Inflammatory macrophage (primary cell): Measurements from ENCODE around the gene PAX9.

Experiments used
- DNase-seq, 2 donors: peaks; one replicate each; pipeline ENCODE4 v3.0.0-alpha.2; 2020 to 2022
- total RNA-seq, 18 experiments: gene quantifications; one replicate each; lab custom pipeline; 2026; ENCODE audit warnings: mixed read lengths in 6 of 18, inconsistent platforms in 2 of 18; lab: John Stamatoyannopoulos, UW

Gene PAX9
- total RNA-seq, result 0 to 0.09 (median 0) reads per million in 18 experiments

DNA sequence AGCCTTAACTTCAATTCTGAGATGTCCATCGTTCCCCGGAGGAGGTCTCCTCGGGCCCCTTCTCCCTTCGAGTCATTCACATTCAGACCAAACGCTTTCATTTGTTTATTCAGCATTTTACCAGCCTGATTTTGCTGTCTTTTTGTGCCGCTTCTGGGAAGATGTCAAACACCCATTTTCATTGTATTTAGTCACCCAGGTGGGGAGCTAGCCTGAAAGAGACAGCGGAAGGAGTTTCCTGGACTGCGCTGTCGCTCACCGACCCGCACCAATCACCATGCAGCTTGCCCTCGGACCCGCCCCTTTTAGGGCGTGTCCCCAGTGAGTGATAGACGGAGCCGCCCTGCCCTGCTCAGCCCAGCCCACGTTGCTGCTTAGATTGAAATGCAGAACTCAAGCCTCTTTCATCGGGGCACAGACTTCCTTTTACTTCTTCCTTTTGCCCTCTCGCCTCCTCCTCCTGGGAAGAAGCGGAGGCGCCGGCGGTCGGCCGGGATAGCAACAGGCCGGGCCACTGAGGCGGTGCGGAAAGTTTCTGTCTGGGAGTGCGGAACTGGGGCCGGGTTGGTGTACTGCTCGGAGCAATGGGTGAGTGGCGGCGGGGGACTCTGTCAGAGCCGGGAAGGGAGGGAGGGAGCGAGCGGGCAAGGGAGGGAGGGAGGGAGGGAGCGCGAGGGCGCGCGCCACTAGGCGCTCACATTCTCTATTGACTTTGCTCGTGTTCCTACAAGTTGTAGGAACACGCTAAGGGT, at the start of gene PAX9:
TSS of gene PAX9 (plus strand) at position 355 of the 752 bp plus-strand sequence. CDS start at position 585, 230 bp downstream.
- DNase-seq, result peak; percentile 53 to 57

DNA sequence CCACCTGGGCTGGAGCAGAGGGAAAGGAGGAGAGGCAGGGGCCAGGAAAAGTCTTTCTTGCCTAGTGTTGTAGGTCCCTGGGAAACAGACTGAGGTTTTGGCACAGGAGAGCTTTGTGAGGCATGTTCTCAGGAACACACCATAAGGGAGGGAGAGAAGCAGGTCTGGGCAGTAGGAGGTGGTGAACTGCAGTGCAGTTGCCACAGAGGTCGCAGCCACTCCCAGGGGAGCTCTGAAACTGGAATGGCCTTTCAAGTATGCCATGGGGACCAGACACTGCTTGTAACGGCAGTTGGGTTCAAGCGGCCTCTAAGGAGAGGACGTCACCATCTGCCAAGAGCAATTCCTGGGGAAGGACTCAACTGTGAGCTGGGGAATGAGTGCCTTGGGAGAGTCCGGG, 43.8 kb upstream of the PAX9 start:
- DNase-seq, result no peak

DNA sequence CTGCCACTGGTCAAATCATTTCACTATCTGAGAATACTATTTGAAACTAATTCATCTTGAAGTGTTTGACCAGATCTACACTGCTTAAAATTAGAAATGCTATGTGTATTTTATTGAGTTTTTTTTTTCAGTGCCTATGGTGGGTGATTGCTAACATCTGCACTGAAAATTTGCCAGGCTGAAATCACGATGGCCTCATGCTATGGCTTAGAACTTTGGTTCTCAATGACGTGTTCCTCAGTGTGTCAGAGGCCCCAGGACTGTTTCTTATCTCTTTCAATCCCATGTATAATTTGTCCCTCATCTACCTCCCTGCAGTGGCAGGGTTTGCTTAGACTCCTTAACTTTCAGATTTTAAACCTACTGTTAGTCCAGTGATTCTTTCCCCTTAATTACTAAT, 43.0 kb upstream of the PAX9 start:
- no peak for DNase-seq

DNA sequence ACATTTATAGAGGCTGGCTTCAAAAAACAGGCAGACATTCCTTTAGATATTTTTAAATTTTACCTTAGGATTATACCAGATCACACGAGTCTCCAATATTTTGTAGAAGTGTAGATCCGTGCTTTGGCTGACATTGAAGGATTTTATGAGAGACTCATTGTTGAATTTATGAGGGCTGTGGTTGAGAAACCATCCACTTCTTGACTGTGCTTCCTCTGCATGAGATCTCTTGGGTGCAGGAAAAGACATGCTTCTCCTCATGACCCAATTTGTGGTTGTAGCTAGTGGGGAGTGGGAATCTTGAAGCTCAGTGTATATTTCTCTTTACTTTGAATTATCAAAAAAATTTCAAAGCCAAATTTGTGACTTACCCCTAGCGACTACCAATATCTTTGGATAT, 42.5 kb upstream of the PAX9 start:
- DNase-seq, result no peak

DNA sequence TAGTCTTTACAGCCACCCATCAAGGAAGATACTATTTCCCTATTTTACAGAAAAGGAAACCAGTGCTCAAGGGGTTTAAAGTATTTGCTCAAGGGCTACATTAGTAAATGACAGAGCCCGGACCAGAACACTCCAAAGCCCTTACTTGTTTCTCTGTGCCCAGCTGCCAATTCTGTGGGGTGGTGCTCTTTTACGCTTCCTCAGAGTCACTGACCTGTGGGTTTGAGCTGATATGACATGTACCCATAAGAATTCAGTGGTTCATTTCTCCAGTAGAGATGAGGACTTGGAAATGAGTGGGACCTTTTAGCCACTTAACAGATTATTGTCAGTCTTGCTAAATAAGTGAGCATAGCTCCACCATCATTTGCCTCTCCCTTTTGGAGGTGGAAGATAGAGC, 41.8 kb upstream of the PAX9 start:
- no peak for DNase-seq

DNA sequence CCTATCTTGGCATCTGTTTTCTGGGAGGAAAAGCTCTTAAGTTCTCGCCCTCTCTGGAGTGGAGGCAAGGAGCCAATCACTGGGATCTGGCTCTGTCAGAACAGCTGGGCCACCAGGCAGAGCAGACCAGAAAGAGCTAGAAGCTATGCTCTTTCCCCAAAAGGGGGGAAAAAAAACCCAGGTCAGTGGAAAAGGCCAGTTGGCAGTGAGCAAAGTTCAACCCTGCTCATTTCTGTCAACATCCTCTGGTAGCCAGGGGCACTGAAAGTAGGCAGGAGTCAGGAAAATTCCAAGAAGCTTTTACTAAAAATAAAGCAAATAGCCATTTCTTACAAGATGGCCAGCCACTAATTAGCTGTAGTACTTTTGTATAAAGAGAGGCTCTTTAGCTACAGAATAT, 36.6 kb upstream of the PAX9 start:
- no peak for DNase-seq

DNA sequence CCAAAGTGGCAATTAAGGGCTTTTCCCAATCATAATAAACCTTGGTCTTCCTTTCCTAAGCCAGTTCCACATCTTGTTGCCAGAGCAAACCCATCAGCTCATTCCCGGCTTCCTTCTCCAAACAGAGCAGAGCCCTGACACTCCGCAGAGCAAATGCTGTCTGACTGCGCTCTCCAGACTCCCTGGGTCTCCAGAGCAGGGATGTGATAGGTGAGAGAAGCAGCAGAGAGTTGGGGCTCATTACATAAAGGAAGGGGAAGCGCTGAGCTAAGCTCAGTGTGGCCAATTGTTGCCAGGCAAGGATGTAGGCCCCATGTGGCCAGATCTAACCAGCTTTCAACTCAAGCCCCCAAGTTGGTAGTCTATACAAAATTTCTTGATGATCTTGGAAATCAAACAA, 36.2 kb upstream of the PAX9 start:
- DNase-seq, result no peak

DNA sequence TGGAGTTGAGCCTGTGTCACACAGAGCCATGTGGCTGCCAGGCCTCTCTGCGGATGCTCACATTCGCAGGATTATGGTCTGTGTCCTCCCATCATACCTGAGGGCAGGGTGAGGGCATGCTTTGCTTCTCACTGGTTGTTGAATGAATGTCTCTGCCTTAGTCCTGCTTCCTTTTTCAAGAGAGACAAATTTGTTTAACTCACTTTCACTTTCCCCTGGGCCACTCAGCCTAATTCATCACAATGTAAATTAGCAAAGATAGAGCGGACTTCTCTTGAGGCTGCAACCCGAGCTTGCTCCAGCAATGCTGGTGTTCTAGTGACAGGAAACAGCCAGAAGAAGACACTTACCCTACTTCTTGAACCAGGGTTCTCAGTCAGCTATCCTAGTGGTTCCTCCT, 35.5 kb upstream of the PAX9 start:
- no peak for DNase-seq

DNA sequence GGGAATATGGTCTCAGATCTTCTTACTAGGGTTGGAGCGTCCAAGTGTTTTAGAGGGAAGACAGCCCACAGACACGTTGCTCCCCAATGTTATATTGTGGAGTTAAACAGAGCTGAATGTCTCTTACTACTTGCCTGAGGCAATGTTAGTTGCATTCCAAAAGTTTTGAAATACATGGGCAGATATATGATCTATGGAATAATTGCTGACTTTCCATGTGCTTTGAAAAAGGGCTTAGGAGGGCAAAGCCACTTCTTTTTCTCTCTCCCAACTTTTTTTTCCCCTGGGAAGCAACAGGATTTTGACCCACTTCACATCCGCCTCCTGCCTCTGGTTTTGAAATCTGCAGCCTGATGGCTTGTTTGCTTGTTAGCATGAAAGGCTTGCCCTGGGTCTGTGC, 33.7 kb upstream of the PAX9 start:
- no peak for DNase-seq

DNA sequence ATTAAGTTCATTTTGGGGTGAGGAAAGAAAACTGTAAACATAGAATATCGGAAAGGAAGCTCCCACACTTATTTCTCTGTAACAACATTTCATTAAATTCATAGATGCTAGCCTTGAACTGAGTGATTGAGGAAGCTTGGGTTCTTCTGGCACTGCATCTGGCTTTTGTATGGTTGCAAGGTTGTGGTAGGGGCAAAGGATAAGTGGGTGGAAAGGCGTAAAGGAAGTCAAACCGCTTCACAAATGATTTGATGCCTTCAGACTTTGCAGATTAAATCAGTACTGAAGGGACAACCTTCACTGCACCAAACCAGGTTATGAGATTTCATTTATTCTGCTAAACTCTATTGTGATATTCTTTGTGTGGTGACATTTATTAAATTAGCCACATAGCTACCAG, 28.1 kb upstream of the PAX9 start:
- no peak for DNase-seq

DNA sequence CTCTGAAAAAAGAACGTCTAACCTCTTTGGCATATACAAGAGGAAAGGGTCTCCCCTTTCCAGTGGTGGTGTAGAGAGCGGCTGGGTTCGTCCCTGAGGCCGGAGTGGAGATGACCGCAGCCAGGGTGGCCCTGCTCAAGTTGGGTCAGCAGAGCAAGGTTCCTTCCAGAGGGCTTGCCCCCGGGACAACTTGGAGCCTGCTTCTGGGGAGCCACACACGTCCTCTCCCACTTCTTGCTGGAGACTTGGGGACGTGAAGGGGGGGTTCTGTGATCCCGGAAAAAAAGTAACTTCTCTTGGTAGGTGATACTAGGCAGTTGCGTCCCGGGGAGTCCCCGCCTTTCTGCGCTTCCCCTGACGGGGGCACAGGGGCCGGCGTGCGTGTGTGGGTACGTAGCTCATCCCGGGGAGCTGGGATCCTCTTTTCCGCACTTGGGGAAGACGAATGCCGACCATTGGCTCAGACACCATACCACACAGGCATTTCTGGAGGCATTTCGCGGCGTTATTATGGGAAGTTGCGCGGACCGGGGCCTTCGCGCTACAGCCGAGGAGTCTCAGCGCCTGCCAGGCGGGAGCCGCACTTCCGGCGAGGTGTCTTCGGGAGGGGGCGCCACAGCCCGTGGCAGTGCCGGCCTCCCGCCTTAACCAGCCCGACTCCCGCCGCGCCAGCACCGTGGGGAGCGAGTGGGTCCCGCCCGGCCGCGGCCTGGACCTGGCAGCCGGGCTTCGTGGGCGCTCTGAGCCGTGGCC, 14.8 kb upstream of the PAX9 start:
- no peak for DNase-seq

DNA sequence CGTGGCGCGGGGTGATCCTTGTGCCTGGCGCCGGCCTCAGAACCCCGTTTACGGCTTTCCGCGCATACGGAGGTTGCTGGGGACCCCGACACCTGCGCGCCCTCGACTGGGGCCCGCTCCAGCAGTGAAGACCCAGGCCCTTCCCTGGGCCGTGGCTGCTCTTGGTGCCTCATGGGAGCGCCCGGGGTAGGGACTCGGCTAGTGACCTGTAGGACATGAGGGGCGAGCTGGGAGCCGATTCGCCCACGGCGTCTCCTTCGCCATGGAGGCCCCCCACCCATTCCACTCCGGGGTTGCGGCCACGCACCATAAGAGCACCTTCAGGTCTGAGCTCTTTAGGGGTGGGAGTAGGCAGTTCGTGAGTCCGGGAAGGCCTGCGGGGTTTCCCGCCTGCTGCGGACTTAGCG, 14.2 kb upstream of the PAX9 start:
- no peak for DNase-seq

DNA sequence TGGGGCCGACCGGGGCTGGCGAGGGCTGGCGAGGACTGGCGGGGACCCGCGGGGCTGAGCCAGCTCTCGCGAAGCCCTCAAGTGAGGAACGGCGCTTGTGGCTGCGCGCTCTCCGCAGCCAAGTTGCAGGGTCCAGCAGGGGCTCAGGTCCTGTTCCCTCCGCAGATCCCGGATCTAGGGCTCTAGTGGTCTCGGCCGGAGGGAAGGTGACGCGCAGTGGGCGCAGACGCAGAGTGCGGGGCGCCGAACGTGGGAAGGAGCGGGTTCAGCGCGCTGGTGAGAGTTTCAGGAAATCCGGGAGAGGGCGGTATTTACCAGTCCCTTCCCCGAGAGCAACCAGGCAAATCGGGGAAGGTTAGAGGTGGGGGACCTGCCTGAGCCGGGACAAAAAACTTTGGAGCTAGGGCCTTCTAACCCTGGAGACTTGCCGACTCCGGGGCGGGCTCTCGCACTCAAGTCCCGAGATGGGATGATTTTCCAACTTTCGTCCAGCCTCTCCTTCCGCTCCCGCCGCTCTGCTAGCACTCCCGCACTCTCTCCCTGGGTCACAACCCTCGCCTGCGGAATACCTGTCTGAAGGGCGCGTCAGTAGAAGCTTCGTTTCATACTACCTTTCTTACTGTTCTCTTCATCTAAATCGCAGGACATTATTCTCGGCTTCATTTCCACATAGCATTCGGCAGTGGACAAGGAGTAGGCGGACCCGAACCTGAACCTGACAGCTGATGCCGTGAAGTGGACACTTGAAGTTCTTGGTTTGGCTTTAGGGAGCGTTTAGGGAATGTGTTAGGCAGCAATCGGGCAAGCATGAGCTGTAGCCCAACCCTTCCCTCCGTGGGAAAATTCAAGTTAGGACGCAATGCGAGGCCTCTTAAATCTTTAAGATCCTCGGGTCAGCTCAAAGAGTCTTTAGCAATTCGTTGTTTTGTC, 13.6 kb upstream of the PAX9 start:
- DNase-seq, result no peak

DNA sequence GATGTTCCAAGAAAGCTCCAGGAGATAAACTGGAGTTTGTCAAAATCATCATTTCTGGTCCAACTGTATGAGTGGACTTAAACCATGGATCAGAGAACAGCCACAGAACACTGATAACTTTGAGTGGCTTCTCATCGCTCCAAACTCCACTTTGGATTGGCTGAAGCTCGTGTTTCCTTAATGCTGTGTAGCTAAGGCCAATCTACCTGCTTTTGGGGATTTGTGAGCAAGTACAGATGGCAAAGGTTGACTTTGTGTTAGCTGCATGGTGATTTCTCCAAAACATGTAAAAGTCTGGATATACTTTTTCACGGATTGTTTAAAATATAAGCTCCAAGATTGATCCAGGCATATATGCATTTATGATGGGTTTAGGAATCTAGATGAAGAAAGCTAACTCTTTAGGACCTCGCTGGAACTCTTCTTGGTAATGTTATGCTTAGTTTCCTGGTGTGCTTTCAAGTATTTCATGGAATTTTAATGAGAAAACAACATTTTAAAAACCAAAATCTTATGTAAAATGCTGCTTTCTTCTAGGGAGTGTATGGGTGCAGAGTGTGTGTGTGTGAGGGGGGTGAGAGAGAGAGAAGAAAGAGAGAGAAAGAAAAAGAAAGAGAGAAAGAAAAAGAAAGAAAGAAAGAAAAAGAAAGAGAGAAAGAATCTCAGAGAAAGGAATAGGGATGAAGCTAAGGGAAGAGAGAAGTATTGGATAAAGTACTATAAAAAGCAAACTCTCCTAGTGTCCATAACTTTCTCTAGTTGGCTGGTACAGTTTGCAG, 11.6 kb upstream of the PAX9 start:
- DNase-seq, result no peak

DNA sequence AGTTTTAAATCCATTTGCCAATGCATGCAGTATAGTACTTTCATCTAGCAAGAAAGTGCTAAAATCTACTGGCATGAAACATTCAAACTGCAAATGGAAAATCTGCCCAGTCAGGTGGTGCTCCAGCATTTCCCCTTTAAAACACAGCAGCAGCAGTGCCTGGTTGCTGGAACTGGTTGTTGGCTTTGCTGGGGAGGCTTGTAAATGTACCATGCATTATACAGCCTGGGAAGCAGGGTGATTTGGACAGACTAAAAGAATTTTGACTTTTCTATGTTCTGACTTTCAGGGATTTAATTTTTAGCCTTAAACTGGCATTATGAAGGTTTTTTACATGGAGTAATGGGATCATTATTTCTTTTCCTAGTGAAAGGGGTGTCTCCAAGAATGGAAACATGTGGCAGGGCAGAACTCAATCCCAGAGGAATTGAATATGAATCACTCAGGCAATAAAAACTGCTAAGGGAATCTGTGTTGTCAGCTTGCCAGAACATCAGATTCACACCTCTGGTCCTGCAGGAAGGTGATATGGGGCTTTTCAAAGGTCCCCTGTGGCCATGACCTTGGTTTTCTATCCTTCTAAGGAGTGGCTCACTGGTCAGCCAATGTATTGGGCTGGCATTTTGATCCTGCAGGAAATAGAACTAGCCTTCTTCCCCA, 9.0 kb upstream of the PAX9 start:
- DNase-seq, result no peak

DNA sequence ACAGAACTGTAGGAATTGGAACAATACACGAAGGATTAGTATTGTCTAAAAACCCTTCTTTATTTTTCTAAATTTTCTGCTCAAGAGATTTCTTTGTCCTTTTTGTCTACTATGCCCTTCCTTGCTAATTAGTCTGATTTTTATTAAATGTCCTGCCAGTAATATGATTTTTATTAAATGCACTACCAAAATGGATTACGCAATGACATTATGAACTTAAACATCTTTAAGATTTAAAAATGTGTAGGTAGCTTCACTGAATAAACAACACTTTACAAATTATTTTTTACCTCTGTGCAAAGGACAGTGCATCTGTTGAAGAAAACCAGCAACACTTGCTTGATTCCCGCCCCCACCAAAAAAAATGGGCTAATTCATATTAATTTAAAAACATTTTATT, 8.2 kb upstream of the PAX9 start:
- DNase-seq, result no peak

DNA sequence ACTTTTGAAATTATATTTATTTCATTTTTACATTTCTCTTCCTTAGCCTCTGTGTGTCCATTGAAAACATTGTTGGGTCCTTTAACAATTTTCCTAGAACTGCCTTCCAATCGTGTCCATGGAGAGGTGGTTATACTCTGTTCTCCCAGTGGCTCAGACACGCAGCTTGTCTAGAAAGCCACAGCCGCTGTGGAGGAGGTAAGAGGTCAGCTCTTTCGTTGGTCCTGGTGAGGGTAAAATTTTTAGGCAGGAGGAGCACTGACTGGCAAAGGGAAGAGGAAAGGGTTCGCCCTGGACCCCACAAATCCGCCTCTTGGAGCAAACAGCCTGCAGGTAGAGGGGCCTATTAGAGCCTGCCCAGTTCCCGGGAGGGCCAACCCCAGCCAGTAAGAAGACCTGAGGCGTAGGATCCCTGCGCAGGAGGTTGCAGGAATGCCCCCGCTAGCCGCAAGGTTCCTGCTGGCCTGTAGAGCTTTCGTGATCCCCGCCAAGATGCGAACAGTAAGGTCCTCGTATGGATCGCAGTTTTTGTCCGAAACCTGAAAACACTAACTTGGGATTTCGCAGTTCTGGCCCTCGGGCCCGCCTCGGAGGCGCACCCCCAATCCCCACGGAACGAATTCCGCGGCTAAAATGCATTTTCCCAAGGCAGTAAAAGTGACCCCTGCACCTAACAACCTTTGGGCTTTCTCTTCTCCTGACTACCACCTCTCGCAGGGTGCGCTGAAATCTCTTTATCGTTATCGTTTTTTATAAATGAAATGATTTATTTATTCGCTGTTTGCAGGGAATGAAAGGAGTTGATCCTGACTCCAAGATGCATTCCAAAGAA, 7.5 kb upstream of the PAX9 start:
- no peak for DNase-seq

DNA sequence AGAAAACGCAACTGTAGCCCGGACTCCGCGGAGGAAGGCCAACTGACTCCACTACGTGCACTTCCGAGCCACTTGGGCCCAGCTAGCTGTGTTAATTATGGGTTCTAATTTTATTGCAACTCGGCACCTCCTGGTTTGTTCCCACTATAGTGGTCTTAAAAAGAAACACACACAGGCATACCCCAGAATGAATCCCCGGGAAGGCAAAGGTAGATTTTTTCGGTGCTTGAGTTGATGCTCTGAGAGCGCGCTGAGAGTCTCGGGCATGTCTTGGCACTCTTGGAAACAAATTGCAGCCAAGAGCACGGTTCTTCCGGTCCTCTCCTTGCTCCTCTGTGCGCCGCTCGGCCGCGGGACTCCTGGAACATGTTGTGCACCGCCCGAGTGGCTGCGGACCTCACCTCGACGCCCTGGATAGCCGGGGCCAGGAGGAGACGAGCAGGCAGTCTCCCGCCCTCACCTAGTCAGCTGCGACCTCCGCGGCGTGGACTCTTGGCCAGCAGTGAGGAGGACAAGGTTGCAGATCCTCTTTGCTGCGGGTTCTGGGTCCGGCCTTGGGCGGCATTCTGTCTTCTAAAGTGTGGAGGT, 6.8 kb upstream of the PAX9 start:
- DNase-seq, result no peak

DNA sequence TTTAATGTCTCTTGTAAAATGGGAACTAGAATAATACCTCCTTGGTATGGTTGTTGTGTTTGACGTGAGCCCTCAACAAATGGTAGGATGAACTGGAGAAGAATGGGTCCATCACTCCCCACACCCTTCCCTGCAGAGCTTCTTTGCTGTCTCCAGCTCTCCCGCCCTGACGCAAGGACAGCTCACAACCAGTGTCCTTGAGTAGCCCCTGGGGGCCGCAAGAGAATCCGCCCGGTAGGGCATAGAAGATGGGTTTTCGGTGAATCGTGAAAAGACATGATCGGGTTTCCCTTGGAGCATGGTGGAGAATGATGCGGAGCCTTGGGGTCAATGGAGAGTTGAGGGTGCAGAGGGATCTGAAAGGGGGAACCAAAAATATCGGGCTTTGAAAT, 6.1 kb upstream of the PAX9 start:
- DNase-seq, result no peak

DNA sequence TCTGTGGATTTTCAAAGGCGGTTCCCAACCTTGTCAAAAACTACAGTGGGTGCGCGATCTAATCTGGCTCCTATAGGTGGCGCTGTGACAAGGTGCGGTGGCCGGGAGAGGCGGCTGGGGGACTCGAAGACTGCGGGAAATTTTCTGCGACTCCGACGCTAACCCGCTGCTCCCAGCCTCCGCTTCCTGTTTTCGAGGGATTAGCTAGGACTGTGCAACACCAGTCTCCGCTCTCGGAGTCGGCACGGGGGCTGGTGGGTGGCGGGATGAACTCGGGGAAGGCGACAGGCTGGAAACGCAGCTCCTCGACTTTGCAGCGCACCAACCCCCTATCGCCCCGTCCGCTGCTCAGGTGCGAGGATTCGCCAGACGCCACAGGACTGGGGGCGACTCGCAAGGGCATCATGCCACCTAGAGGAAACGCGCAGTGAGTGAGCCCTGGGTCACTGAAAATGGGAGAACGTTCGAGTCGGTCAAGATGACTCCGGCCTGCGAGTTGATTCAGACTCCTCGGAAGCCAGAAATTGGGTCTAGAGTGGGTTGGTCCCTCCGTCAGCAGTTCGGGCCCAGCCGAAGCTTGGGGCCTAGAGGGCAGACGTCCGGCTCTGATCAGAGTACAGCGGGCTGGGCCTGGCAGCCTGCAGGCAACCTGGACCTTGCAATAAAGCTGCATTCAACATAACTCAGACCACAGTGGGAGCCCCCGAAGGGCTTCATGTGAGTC, 5.5 kb upstream of the PAX9 start:
- peak; percentile 2 to 33 for DNase-seq
